Measurements from ENCODE around the gene ZBBX.

- TF ChIP-seq MTA1 (IDR thresholded peaks at IDR 0.05; ENCODE audit: borderline replicate concordance), result no peak
- TF ChIP-seq PTTG1 (tag; IDR thresholded peaks at IDR 0.05; ENCODE audit: low read depth), result no peak
- TF ChIP-seq CEBPB (tag; IDR thresholded peaks at IDR 0.05), result no peak
- TF ChIP-seq ATF3 (IDR thresholded peaks at IDR 0.05), result no peak
- no peak for TF ChIP-seq ATF3 (CRISPR knock-in tag; conservative IDR thresholded peaks at IDR 0.05)
- TF ChIP-seq ETS1 (conservative IDR thresholded peaks at IDR 0.05; ENCODE audit: control insufficient read depth, low read depth, low read length), result no peak
- no peak for TF ChIP-seq CTCF (IDR thresholded peaks at IDR 0.05 in 2 of 3, conservative IDR thresholded peaks at IDR 0.05 in 1 of 3; ENCODE audit: insufficient read depth in 2 of 3, low read depth in 1 of 3, low read length in 3 of 3)
Observed at GRCh38 chr3:167318996-167319615, 61.0 kb downstream of the ZBBX start.
